ENCODE results near the gene NFASC. TPM values are rescaled to one million over a fixed set of nuclear protein-coding genes. Genes with fewer than 3 reads are reported as not detected.

The NFASC gene
- total RNA-seq, 2 donors from 2014 or later: 27.7 to 45.9 TPM

GRCh38 chr1:205028924-205029323 is 158.3 kb downstream of the NFASC start:
- no peaks in the 10 kb centered on the region for H3K9me3 ChIP-seq (ENCODE audit: control insufficient read depth, low read length)
- H3K27ac ChIP-seq (ENCODE audit: low read depth, low read length): no peak overlapping the region
- H3K4me3 Mint-ChIP-seq: no peak overlapping the region
- H3K4me1 Mint-ChIP-seq: peaks cover 30% of the 10 kb centered on the region
- H3K9me3 Mint-ChIP-seq: no peaks in the 10 kb centered on the region
- H3K27ac Mint-ChIP-seq: no peak overlapping the region
- H3K36me3 Mint-ChIP-seq (ENCODE audit: low read depth): no peaks in the 10 kb centered on the region
- peak; percentile 58 for TF ChIP-seq CTCF (conservative IDR thresholded peaks at IDR 0.05)
- H3K4me3 ChIP-seq (ENCODE audit: low read length): no peak overlapping the region
- H3K27me3 Mint-ChIP-seq (ENCODE audit: insufficient read depth): peaks cover 17% of the 10 kb centered on the region
- H3K36me3 ChIP-seq (ENCODE audit: control insufficient read depth, insufficient read depth, low read length): no peaks in the 10 kb centered on the region
- peaks cover 12% of the 10 kb centered on the region for H3K27me3 ChIP-seq (ENCODE audit: control insufficient read depth, insufficient read depth, low read length, poor library complexity, severe bottlenecking)
- WGBS, 2 experiments (ENCODE audit: insufficient coverage in 1 of 2, insufficient read length in 1 of 2): 64 to 67% methylated on average over 4 of the region's 4 CpGs
- H3K9ac ChIP-seq (ENCODE audit: extremely low read depth, low read length, poor library complexity, severe bottlenecking): no peak overlapping the region
- peaks cover 10% of the 10 kb centered on the region for H3K4me1 ChIP-seq (ENCODE audit: control insufficient read depth, insufficient read depth, low read length)
- no peak for DNase-seq

GRCh38 chr1:205030241-205030640 is 159.6 kb downstream of the NFASC start:
- H3K36me3 ChIP-seq (ENCODE audit: control insufficient read depth, insufficient read depth, low read length): no peaks in the 10 kb centered on the region
- Mint-ChIP-seq H3K36me3 (ENCODE audit: low read depth) (no peaks in the 10 kb centered on the region), H3K27ac (no peak overlapping the region), H3K27me3 (ENCODE audit: insufficient read depth) (peaks cover 17% of the 10 kb centered on the region), H3K9me3 (no peaks in the 10 kb centered on the region), H3K4me3 (no peak overlapping the region), H3K4me1 (peaks cover 23% of the 10 kb centered on the region)
- H3K27me3 ChIP-seq (ENCODE audit: control insufficient read depth, insufficient read depth, low read length, poor library complexity, severe bottlenecking): peaks cover 12% of the 10 kb centered on the region
- peaks cover 11% of the 10 kb centered on the region for H3K4me1 ChIP-seq (ENCODE audit: control insufficient read depth, insufficient read depth, low read length)
- no peak overlapping the region for H3K9ac ChIP-seq (ENCODE audit: extremely low read depth, low read length, poor library complexity, severe bottlenecking)
- 91 to 100% methylated on average over 1 to 6 of the region's 6 CpGs for WGBS, 2 experiments (ENCODE audit: insufficient coverage in 1 of 2, insufficient read length in 1 of 2)
- H3K9me3 ChIP-seq (ENCODE audit: control insufficient read depth, low read length): no peaks in the 10 kb centered on the region
- TF ChIP-seq CTCF (conservative IDR thresholded peaks at IDR 0.05): no peak
- H3K4me3 ChIP-seq (ENCODE audit: low read length): no peak overlapping the region
- no peak for DNase-seq
- peak overlapping the region; percentile 59 for H3K27ac ChIP-seq (ENCODE audit: low read depth, low read length)

- H3K27ac Mint-ChIP-seq: no peak overlapping the region
- peaks cover 11% of the 10 kb centered on the region for H3K4me1 ChIP-seq (ENCODE audit: control insufficient read depth, insufficient read depth, low read length)
- H3K4me3 ChIP-seq (ENCODE audit: low read length): no peak overlapping the region
- H3K9me3 ChIP-seq (ENCODE audit: control insufficient read depth, low read length): no peaks in the 10 kb centered on the region
- 50 to 86% methylated on average over 1 to 11 of the region's 11 CpGs for WGBS, 2 experiments (ENCODE audit: insufficient coverage in 1 of 2, insufficient read length in 1 of 2)
- no peaks in the 10 kb centered on the region for H3K9me3 Mint-ChIP-seq
- H3K9ac ChIP-seq (ENCODE audit: extremely low read depth, low read length, poor library complexity, severe bottlenecking): no peak overlapping the region
- H3K27me3 ChIP-seq (ENCODE audit: control insufficient read depth, insufficient read depth, low read length, poor library complexity, severe bottlenecking): peaks cover 12% of the 10 kb centered on the region
- no peaks in the 10 kb centered on the region for H3K36me3 Mint-ChIP-seq (ENCODE audit: low read depth)
- H3K27ac ChIP-seq (ENCODE audit: low read depth, low read length): peak overlapping the region; percentile 59
- H3K4me3 Mint-ChIP-seq: no peak overlapping the region
- DNase-seq: no peak
- no peak for TF ChIP-seq CTCF (conservative IDR thresholded peaks at IDR 0.05)
- peaks cover 21% of the 10 kb centered on the region for H3K27me3 Mint-ChIP-seq (ENCODE audit: insufficient read depth)
- no peaks in the 10 kb centered on the region for H3K36me3 ChIP-seq (ENCODE audit: control insufficient read depth, insufficient read depth, low read length)
- peaks cover 16% of the 10 kb centered on the region for H3K4me1 Mint-ChIP-seq
Measured at GRCh38 chr1:205030896-205031295, 160.2 kb downstream of the NFASC start.
